Cardiac fibroblast (primary cell): ENCODE measurements around the gene HIVEP1.

ENCODE experiments used
- DNase-seq, 2 donors: peaks; one replicate each; pipeline versions ENCODE4 v3.0.0 to v3.0.0-alpha.2; 2010; ENCODE audit warnings: low read depth in 2 of 2
- H3K4me3 ChIP-seq, 2 donors: replicated peaks in 1 of 2; 1 replicate in 1 of 2; 2 replicates in 1 of 2; pipeline ENCODE4 v1.5.1; 2011; ENCODE audit warnings: low read depth in 2 of 2, low read length in 2 of 2, mild to moderate bottlenecking in 2 of 2, moderate library complexity in 1 of 2
- CTCF ChIP-seq: IDR thresholded peaks from one replicate; pipeline ENCODE4 v1.5.1; 2011; ENCODE audit warnings: low read depth, mild to moderate bottlenecking, low read length, inconsistent platforms

HIVEP1 gene

GRCh38 chr6:12064538-12065071 is 52.5 kb downstream of the HIVEP1 start:
- no peak for DNase-seq
- H3K4me3 ChIP-seq: no peak overlapping the region
- no peak for TF ChIP-seq CTCF

- no peak for TF ChIP-seq CTCF
- H3K4me3 ChIP-seq: no peak overlapping the region
- no peak for DNase-seq
These were observed 53.4 kb downstream of the HIVEP1 start for GRCh38 chr6:12065321-12066140.

GRCh38 chr6:12066297-12066696 is 54.2 kb downstream of the HIVEP1 start:
- no peak overlapping the region for H3K4me3 ChIP-seq
- DNase-seq: peak; percentile 35 to 42
- no peak for TF ChIP-seq CTCF

GRCh38 chr6:12068899-12069557 is 56.9 kb downstream of the HIVEP1 start:
- DNase-seq: peak in 1 of 2 donors; percentile 20
- no peak for TF ChIP-seq CTCF
- no peak overlapping the region for H3K4me3 ChIP-seq

GRCh38 chr6:12069891-12070529 is 57.9 kb downstream of the HIVEP1 start:
- no peak for TF ChIP-seq CTCF
- H3K4me3 ChIP-seq: no peak overlapping the region
- DNase-seq: no peak

- TF ChIP-seq CTCF: no peak
- no peak for DNase-seq
- no peak overlapping the region for H3K4me3 ChIP-seq
These were observed 59.0 kb downstream of the HIVEP1 start for GRCh38 chr6:12071064-12071615.
